Fibroblast of skin of left quadriceps (primary cell): Measurements from ENCODE around the gene PLOD2.
A peak's percentile ranks its signal among the peaks of the same experiment; 100 is the strongest.

Experiments
- DNase-seq, 2 experiments: peaks; one replicate each; pipeline ENCODE4 v3.0.0-alpha.2; 2013; ENCODE audit warnings: low read depth in 2 of 2

PLOD2 gene

GRCh38 chr3:146160964-146161662 lies at the start of gene PLOD2:
Gene PLOD2 (minus strand): TSS chr3:146161184. CDS start chr3:146160989, 195 bp downstream.
- peak; percentile 82 to 83 for DNase-seq

DNA sequence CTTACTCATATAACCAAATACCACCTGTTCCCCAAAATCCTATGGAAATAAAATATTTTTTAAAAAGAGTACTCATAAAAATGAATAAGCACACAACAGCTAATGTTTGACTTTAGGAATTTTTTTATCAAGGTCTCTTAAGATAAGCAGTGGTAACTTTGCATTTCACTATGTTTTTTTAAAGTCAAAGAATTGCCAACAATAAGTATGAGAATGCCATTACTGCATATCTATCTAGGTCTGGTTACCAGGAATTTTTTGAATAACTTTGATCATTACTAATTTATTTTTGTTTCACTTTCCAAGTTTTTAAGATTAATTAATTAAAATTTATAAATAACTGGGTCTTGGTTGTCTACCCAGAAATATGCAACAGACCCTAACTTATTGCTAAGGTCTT lies 48.4 kb upstream of the PLOD2 start:
- DNase-seq, result no peak

GRCh38 chr3:146203776-146204175 lies 42.8 kb upstream of the PLOD2 start:
- DNase-seq, result peak; percentile 16 to 20

- DNase-seq, result peak in 1 of 2 experiments; percentile 20
Observed at GRCh38 chr3:146200461-146201220, 39.7 kb upstream of the PLOD2 start.

GRCh38 chr3:146199762-146200161 lies 38.8 kb upstream of the PLOD2 start:
- no peak for DNase-seq

GRCh38 chr3:146196789-146197188 lies 35.8 kb upstream of the PLOD2 start:
- DNase-seq, result no peak

DNA sequence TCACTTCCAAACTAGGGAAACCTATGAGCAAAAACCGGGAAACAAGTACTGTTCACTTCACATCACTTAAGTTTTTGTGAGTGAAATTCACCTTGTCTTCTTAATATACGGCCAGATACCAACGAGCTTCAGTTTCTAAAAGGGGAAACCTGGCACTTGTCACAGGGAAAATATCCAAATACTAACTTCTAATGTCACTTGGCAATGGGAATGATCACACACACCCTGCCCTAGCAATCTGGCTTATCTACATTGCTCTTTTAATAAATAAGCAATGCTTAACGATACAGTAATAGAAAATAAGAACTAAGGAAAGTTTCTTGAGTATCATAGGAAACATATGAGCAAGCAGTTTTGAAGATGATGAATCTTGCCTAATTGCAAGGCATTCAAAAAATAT lies 34.6 kb upstream of the PLOD2 start:
- DNase-seq, result no peak

GRCh38 chr3:146195030-146195429 lies 34.0 kb upstream of the PLOD2 start:
- no peak for DNase-seq

DNA sequence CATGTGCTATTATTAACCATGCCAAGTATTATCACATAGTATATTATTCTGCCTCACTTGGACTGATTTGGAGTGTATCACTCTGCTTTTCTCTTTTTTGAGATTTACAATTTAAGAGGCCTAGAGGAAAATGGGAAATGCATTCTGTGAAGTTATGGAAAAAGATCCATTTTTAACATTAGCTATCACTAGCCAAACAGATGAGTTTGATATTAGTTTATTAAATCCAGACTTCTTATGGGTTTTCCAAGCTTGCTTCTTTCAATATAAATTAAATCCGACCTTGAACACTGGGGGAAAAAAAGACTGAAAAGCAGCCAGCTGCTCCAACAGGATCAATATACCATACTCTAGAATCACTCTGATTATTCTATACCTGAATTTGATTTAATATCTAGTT lies 30.1 kb upstream of the PLOD2 start:
- DNase-seq, result no peak

GRCh38 chr3:146189519-146190173 lies 28.7 kb upstream of the PLOD2 start:
- peak in 1 of 2 experiments; percentile 36 for DNase-seq

- DNase-seq, result no peak
Observed at GRCh38 chr3:146187334-146187950, 26.5 kb upstream of the PLOD2 start.

- no peak for DNase-seq
Observed at GRCh38 chr3:146184241-146185015, 23.4 kb upstream of the PLOD2 start.

DNA sequence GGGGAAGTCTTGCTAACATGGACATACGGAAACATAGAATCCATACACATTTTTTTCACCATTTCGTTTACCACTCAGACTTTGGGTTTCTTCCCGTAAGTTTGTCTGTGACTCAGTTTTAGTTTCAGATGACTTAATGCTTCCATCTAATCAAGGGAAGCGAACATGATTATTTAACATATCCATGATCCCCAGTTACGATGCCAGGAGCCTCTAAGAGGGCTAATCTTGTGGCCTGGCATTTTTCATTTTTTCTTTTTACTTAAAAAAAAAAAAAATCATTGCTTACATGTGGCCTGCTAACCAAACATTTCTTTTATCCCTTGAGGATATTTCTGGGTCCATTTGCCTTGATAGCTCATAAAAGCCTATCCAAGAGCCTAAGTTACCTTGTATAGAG lies 20.2 kb upstream of the PLOD2 start:
- DNase-seq, result no peak

DNA sequence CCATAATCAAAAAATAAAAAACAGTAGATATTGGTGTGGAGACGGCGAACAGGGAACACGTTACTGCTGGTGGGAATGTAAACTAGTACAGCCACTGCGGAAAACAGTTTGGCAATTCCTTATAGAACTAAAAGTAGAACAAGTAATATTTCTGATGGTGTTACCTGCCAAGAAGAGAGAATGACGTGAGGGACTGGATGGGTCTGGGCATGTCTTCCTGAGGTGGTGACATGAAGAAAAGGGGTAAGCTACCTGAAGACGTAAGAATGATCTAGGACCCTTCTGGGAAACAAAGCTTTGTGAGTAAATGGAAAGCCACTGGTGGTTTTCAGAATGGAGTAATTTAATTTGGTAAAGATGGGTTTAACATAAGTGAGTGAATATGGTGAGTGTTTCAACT lies 19.4 kb upstream of the PLOD2 start:
- no peak for DNase-seq

DNA sequence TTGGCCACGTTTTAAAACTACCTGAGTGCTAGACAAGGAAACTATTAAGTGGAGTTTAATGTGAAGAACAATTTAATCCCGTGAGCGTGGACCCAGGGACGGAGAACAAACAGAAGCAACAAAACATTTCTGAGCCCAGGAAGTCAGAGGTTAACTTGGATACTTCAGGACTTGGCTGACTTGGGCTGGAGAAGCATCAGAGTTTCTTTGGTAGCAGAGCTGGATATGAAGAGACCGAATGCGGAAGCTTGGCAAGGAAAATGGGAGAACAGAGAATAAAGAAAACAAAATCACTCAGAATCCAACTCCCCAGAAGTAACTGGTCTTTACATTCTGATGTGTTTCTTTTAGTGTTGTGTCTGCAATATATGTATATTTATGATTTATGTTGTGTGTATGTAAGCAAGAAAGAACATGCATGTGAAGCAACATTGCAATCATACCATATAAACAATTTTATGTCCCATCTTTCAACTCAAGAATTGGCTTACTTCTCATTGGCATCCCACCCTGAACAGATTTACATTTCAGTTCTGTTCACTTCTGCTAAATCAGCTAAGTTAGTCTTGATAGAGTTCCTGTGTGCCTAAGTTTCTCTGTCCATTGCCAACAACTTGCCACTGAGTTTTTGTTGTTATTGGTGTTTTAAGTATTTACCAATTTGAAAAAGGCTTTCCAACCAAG lies 17.2 kb upstream of the PLOD2 start:
- DNase-seq, result no peak

DNA sequence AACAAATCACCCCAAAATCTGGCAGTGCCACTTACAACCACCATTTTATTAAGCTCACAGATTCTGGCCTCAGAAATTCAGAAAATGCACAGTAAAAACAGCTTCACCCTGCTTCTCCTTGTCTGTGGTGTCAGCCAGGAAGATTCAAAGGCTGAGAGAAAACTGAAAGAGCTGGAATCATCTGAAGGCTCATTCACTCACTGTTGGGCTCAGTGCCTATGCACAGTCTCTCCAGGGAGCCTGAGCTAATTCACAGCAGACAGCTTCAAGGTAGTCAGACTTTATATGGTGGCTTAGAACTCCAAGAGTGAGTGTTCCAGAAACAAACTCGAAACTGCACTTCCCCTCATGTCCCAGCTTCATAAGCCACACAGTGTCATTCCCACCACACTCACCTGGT lies 16.5 kb upstream of the PLOD2 start:
- DNase-seq, result no peak

GRCh38 chr3:146177072-146177471 lies 16.1 kb upstream of the PLOD2 start:
- DNase-seq, result no peak

GRCh38 chr3:146172586-146172985 lies 11.6 kb upstream of the PLOD2 start:
- no peak for DNase-seq

GRCh38 chr3:146170591-146170990 lies 9.6 kb upstream of the PLOD2 start:
- DNase-seq, result no peak

DNA sequence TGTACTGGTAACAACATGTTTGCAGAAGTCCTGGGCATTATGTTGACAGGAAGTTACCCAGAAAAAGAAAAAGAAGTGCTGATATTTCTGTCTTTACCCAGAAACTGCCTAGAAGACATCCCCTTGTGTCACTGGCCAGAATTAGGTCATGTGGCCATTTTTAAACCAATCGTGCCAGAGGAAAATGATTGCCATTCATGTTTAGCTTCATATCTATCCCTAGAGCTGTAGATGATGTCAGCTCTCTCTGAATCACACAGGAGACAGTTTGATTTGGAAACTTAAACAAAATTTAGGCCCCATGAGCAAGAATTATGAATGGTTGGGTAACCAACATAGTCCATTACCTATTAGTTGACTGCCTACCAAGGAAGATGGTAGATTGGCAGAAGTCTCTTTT lies 8.9 kb upstream of the PLOD2 start:
- DNase-seq, result no peak

DNA sequence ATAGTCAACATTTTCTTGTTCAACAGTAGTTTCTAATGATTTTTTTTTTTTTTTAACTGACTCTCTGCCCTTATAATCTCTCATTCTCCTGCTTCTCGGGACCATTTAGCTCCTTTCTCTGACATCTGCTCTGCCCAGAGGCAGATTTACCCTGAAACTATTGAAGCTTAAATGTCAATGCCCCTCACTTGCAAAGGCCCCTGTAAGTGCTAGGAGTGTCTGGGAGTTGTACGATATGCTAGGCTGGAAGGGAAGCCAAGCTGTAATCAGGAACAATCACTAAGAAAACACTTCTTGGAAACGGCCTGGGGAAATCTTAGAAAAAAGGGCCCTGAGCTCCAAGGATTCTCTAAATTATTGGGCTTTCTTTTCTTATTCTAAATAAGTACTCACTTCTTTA lies 5.8 kb upstream of the PLOD2 start:
- no peak for DNase-seq
